Activated CD8-positive, alpha-beta T cell treated with anti-CD3 and anti-CD28 coated beads for 36 hours (primary cell): ENCODE measurements around the gene ZFAND5. TPM values are rescaled to one million over a fixed set of nuclear protein-coding genes. Genes with fewer than 3 reads are reported as not detected.

Experiments
- ATAC-seq: fragments of 200-7000 bp; cut with Tn5 transposase; one replicate; pipeline ENCODE4 v1.10.0; 2021; ENCODE audit warnings: mild to moderate bottlenecking, moderate library complexity
- CTCF ChIA-PET: fragments of 350-600 bp; sonication (Branson Sonifier 250); formaldehyde crosslinking; loops from one replicate; lab custom pipeline; 2021; ENCODE audit warnings: antibody characterized with exemption; lab: Charles Lee
- POLR2A ChIA-PET: fragments of 350-600 bp; sonication (Branson Sonifier 250); formaldehyde crosslinking; loops from one replicate; lab custom pipeline; 2021; ENCODE audit warnings: antibody characterized with exemption; lab: Charles Lee
- DNase-seq: peaks from one replicate; pipeline ENCODE4 v3.0.0-alpha.2; 2020
- H3K27ac Mint-ChIP-seq: one replicate; pipeline ENCODE4 v1.8.0; 2021; ENCODE audit warnings: mild to moderate bottlenecking, mixed read lengths
- H3K27me3 Mint-ChIP-seq: one replicate; pipeline ENCODE4 v1.8.0; 2021; ENCODE audit warnings: mixed read lengths
- H3K36me3 Mint-ChIP-seq: one replicate; pipeline ENCODE4 v1.8.0; 2021; ENCODE audit warnings: low read depth, mixed read lengths
- H3K4me1 Mint-ChIP-seq: one replicate; pipeline ENCODE4 v1.8.0; 2021; ENCODE audit warnings: low read depth, mixed read lengths
- H3K4me3 Mint-ChIP-seq: one replicate; pipeline ENCODE4 v1.8.0; 2021; ENCODE audit warnings: mild to moderate bottlenecking, moderate library complexity, mixed read lengths
- H3K9me3 Mint-ChIP-seq: one replicate; pipeline ENCODE4 v1.8.0; 2021; ENCODE audit warnings: mixed read lengths
- CTCF ChIP-seq: fragments of 200-600 bp; IDR thresholded peaks from one replicate; pipeline ENCODE4 v1.8.0; 2022; ENCODE audit warnings: antibody characterized with exemption, mild to moderate bottlenecking
- intact Hi-C: fragments of 100-400 bp; cut with micrococcal nuclease; formaldehyde crosslinking; loops from one replicate; pipeline ENCODE4 v1.10.0; 2022
- total RNA-seq, 2 experiments: library from RNA; stranded (reverse); gene quantifications; one replicate each; pipeline ENCODE4 v1.2.3, GENCODE V29; 2021

The ZFAND5 gene
- total RNA-seq, 2 experiments from 2014 or later, result 79.4 to 88.9 TPM

- ATAC-seq (no peak), DNase-seq (peak; percentile 9)
- TF ChIP-seq CTCF, result no peak
- no peaks in the 10 kb centered on the region for H3K36me3 Mint-ChIP-seq
- CTCF ChIA-PET, result interaction anchor here (1.0 to 1.7 kb wide), 3 partner anchors 9 to 62 kb away, joined by 3 to 4 read pairs (median 4); no protein-coding TSS in a partner anchor
- no peaks in the 10 kb centered on the region for H3K4me1 Mint-ChIP-seq
- no peak overlapping the region for H3K4me3 Mint-ChIP-seq
- H3K27ac Mint-ChIP-seq, result no peak overlapping the region
- intact Hi-C loops, result no loop called here
- no peaks in the 10 kb centered on the region for H3K27me3 Mint-ChIP-seq
- no peaks in the 10 kb centered on the region for H3K9me3 Mint-ChIP-seq
- POLR2A ChIA-PET, result no interaction called here
Observed at GRCh38 chr9:72333709-72334108, 31.3 kb downstream of the ZFAND5 start.

GRCh38 chr9:72333197-72333596, 31.8 kb downstream of the ZFAND5 start:
- Mint-ChIP-seq H3K4me1 (no peaks in the 10 kb centered on the region), H3K9me3 (no peaks in the 10 kb centered on the region), H3K27me3 (no peaks in the 10 kb centered on the region), H3K27ac (no peak overlapping the region), H3K4me3 (no peak overlapping the region), H3K36me3 (no peaks in the 10 kb centered on the region)
- DNase-seq, result no peak
- CTCF ChIA-PET, result interaction anchor here (1.0 to 1.7 kb wide), 4 partner anchors 9 to 61 kb away, joined by 3 to 4 read pairs (median 4); no protein-coding TSS in a partner anchor
- POLR2A ChIA-PET, result no interaction called here
- ATAC-seq, result no peak
- intact Hi-C loops, result no loop called here
- no peak for TF ChIP-seq CTCF

- CTCF ChIA-PET, result interaction anchor here (1.2 kb wide), 1 partner anchor 10 kb away, joined by 3 read pairs; no protein-coding TSS in a partner anchor
Observed at GRCh38 chr9:72332351-72332750, 32.7 kb downstream of the ZFAND5 start.

GRCh38 chr9:72327631-72328030, 37.4 kb downstream of the ZFAND5 start:
- TF ChIP-seq CTCF, result no peak
- CTCF ChIA-PET, result no interaction called here
- no peak overlapping the region for H3K27ac Mint-ChIP-seq
- intact Hi-C loops, result no loop called here
- no peak overlapping the region for H3K4me3 Mint-ChIP-seq
- H3K4me1 Mint-ChIP-seq, result no peaks in the 10 kb centered on the region
- H3K36me3 Mint-ChIP-seq, result no peaks in the 10 kb centered on the region
- no peak for ATAC-seq
- no peak for DNase-seq
- H3K9me3 Mint-ChIP-seq, result no peaks in the 10 kb centered on the region
- H3K27me3 Mint-ChIP-seq, result peaks cover 2% of the 10 kb centered on the region
- POLR2A ChIA-PET, result no interaction called here

More at GRCh38 chr9:72332351-72332750, 32.7 kb downstream of the ZFAND5 start:
- H3K27ac Mint-ChIP-seq, result no peak overlapping the region
- H3K36me3 Mint-ChIP-seq, result no peaks in the 10 kb centered on the region
- DNase-seq, result no peak
- H3K9me3 Mint-ChIP-seq, result no peaks in the 10 kb centered on the region
- H3K27me3 Mint-ChIP-seq, result no peaks in the 10 kb centered on the region
- no peaks in the 10 kb centered on the region for H3K4me1 Mint-ChIP-seq
- no peak for TF ChIP-seq CTCF
- H3K4me3 Mint-ChIP-seq, result no peak overlapping the region
- POLR2A ChIA-PET, result no interaction called here
- intact Hi-C loops, result no loop called here
- no peak for ATAC-seq

- POLR2A ChIA-PET, result no interaction called here
- CTCF ChIA-PET, result no interaction called here
- ATAC-seq, result no peak
- TF ChIP-seq CTCF, result no peak
- no peaks in the 10 kb centered on the region for H3K36me3 Mint-ChIP-seq
- H3K9me3 Mint-ChIP-seq, result no peaks in the 10 kb centered on the region
- H3K4me1 Mint-ChIP-seq, result no peaks in the 10 kb centered on the region
- intact Hi-C loops, result no loop called here
- no peak overlapping the region for H3K27ac Mint-ChIP-seq
- H3K4me3 Mint-ChIP-seq, result no peak overlapping the region
- H3K27me3 Mint-ChIP-seq, result peaks cover 2% of the 10 kb centered on the region
- DNase-seq, result no peak
Observed at GRCh38 chr9:72326641-72327040, 38.4 kb downstream of the ZFAND5 start.
